Hepatocyte (in vitro differentiated cells): ENCODE measurements around the gene MYO19. TPM values are rescaled to one million over a fixed set of nuclear protein-coding genes. Genes with fewer than 3 reads are reported as not detected.

Experiments
- DNase-seq: peaks from one replicate; pipeline ENCODE4 v3.0.0-alpha.2; 2016; ENCODE audit warnings: low spot score
- H2AFZ ChIP-seq: fragments of 200-600 bp; sonication (generic); 2 replicates; pipeline ENCODE4 v1.6.0; 2016; ENCODE audit warnings: antibody characterized with exemption, mild to moderate bottlenecking
- H3K27ac ChIP-seq: fragments of 200-600 bp; sonication (generic); 2 replicates; pipeline ENCODE4 v1.5.1; 2016; ENCODE audit warnings: mild to moderate bottlenecking
- H3K27me3 ChIP-seq: fragments of 200-600 bp; sonication (generic); 2 replicates; pipeline ENCODE4 v1.6.1; 2016
- H3K36me3 ChIP-seq: fragments of 200-600 bp; sonication (generic); replicated peaks from 2 replicates; pipeline ENCODE4 v1.5.1; 2016; ENCODE audit warnings: low read depth; ENCODE audit not compliant: insufficient read depth
- H3K4me1 ChIP-seq: fragments of 200-600 bp; sonication (generic); 2 replicates; pipeline ENCODE4 v1.5.1; 2016; ENCODE audit warnings: mild to moderate bottlenecking, moderate library complexity; ENCODE audit not compliant: insufficient read depth
- H3K4me2 ChIP-seq: fragments of 200-600 bp; sonication (generic); 2 replicates; pipeline ENCODE4 v1.6.0; 2016
- H3K4me3 ChIP-seq: fragments of 200-600 bp; sonication (generic); 2 replicates; pipeline ENCODE4 v1.5.1; 2016; ENCODE audit warnings: mild to moderate bottlenecking
- H3K79me2 ChIP-seq: fragments of 200-600 bp; sonication (generic); 2 replicates; pipeline ENCODE4 v1.6.0; 2017; ENCODE audit warnings: mild to moderate bottlenecking
- H3K9me2 ChIP-seq: fragments of 200-600 bp; sonication (generic); replicated peaks from 2 replicates; pipeline ENCODE4 v1.6.0; 2017; ENCODE audit warnings: mild to moderate bottlenecking; ENCODE audit not compliant: insufficient read depth
- H3K9me3 ChIP-seq: fragments of 200-600 bp; sonication (generic); 2 replicates; pipeline ENCODE4 v1.5.1; 2016; ENCODE audit warnings: low read depth, mild to moderate bottlenecking
- H4K20me1 ChIP-seq: fragments of 200-600 bp; sonication (generic); 2 replicates; pipeline ENCODE4 v1.6.0; 2016; ENCODE audit warnings: mild to moderate bottlenecking; ENCODE audit not compliant: insufficient read depth, poor library complexity, severe bottlenecking
- CTCF ChIP-seq: fragments of 200-600 bp; sonication (generic); IDR thresholded peaks from 2 replicates; pipeline ENCODE4 v1.5.1; 2016; ENCODE audit warnings: antibody characterized with exemption, mild to moderate bottlenecking; ENCODE audit not compliant: poor library complexity
- EZH2 ChIP-seq: fragments of 200-600 bp; sonication (generic); IDR thresholded peaks from 2 replicates; pipeline ENCODE4 v1.6.1; 2016; ENCODE audit warnings: antibody characterized with exemption, mild to moderate bottlenecking, borderline replicate concordance
- EZH2phosphoT487 ChIP-seq: fragments of 200-600 bp; sonication (generic); IDR thresholded peaks from one replicate; pipeline ENCODE4 v1.6.1; 2018; ENCODE audit warnings: antibody characterized with exemption, mild to moderate bottlenecking, low read depth, moderate library complexity; ENCODE audit not compliant: unreplicated experiment, severe bottlenecking
- WGBS: methylation state at CpG from one replicate; pipeline ENCODE4 v1.1.6; 2016; ENCODE audit warnings: low lambda C conversion rate; ENCODE audit errors: missing lambda C conversion rate; 5-methylcytosine and 5-hydroxymethylcytosine counted together
- polyA plus RNA-seq: library from polyadenylated mRNA; unstranded; fragments of >200 nt; fragmentation: Nextera tagmentation; extraction: Ambion mirVana; gene quantifications from 2 replicates; pipeline ENCODE4 v1.2.1, GENCODE V29; 2016
- total RNA-seq: library from RNA; depleted of rRNA; stranded (reverse); fragments of >200 nt; gene quantifications from 2 replicates; pipeline ENCODE4 v1.2.3, GENCODE V29; 2014

Gene MYO19
- total and polyA plus RNA-seq, 2 experiments from 2014 or later = 19.7 to 29.8 TPM

- H3K27ac ChIP-seq = peak overlapping the region; percentile 94
- no peak overlapping the region for H2AFZ ChIP-seq
Measured at GRCh38 chr17:36545465-36546417, 11.1 kb upstream of the MYO19 start.

GRCh38 chr17:36545077-36545464, 10.4 kb upstream of the MYO19 start:
- peak overlapping the region; percentile 89 for H3K4me2 ChIP-seq

More at GRCh38 chr17:36545465-36546417, 11.1 kb upstream of the MYO19 start:
- peaks cover 49% of the 10 kb centered on the region for H4K20me1 ChIP-seq
- H3K4me3 ChIP-seq = peak overlapping the region; percentile 82
- H3K9me3 ChIP-seq = no peaks in the 10 kb centered on the region
- peaks cover 24% of the 10 kb centered on the region for H3K4me1 ChIP-seq
- H3K36me3 ChIP-seq = no peaks in the 10 kb centered on the region
- no peaks in the 10 kb centered on the region for H3K27me3 ChIP-seq
- no peaks in the 10 kb centered on the region for H3K9me2 ChIP-seq
- TF ChIP-seq EZH2 = no peak
- TF ChIP-seq CTCF = no peak
- no peak for TF ChIP-seq EZH2phosphoT487
- peaks cover 78% of the 10 kb centered on the region for H3K79me2 ChIP-seq
- WGBS = 4% methylated on average over 20 of the region's 60 CpGs
- DNase-seq = peak; percentile 99
- H3K4me2 ChIP-seq = peak overlapping the region; percentile 91

GRCh38 chr17:36544307-36545076, 9.8 kb upstream of the MYO19 start, which contains the start of gene GGNBP2:
Gene GGNBP2 (plus strand): TSS chr17:36544919. CDS start chr17:36545725, 806 bp downstream.
- Histone ChIP-seq H3K27ac (peak within 1 kb of the TSS; percentile 99), H3K9me2 (no peaks in the 10 kb centered on the region), H3K4me2 (peak within 1 kb of the TSS; percentile 91), H3K4me1 (peaks cover 24% of the 10 kb centered on the region), H3K36me3 (no peaks in the 10 kb centered on the region), H3K9me3 (no peaks in the 10 kb centered on the region), H3K79me2 (peaks cover 66% of the 10 kb centered on the region), H4K20me1 (peaks cover 36% of the 10 kb centered on the region), H3K27me3 (no peaks in the 10 kb centered on the region), H3K4me3 (peak within 1 kb of the TSS; percentile 82), H2AFZ (peak within 1 kb of the TSS; percentile 88)
- WGBS = 2% methylated on average over 34 of the region's 71 CpGs
- TF ChIP-seq EZH2 = no peak
- peak; percentile 98 for DNase-seq

More at GRCh38 chr17:36545077-36545464, 10.4 kb upstream of the MYO19 start:
- no peaks in the 10 kb centered on the region for H3K9me2 ChIP-seq
- WGBS = 5% methylated on average over 10 of the region's 38 CpGs
- H2AFZ ChIP-seq = peak overlapping the region; percentile 88
- H4K20me1 ChIP-seq = peaks cover 42% of the 10 kb centered on the region
- DNase-seq = no peak
- H3K4me3 ChIP-seq = peak overlapping the region; percentile 63
- peak overlapping the region; percentile 99 for H3K27ac ChIP-seq
- H3K79me2 ChIP-seq = peaks cover 72% of the 10 kb centered on the region
- H3K4me1 ChIP-seq = peaks cover 24% of the 10 kb centered on the region
- H3K9me3 ChIP-seq = no peaks in the 10 kb centered on the region
- TF ChIP-seq EZH2phosphoT487 = no peak
- TF ChIP-seq CTCF = no peak
- TF ChIP-seq EZH2 = no peak
- H3K27me3 ChIP-seq = no peaks in the 10 kb centered on the region
- no peaks in the 10 kb centered on the region for H3K36me3 ChIP-seq

- Histone ChIP-seq H3K4me3 (peak overlapping the region; percentile 82), H3K4me1 (peaks cover 24% of the 10 kb centered on the region), H3K4me2 (peak overlapping the region; percentile 89), H3K9me2 (no peaks in the 10 kb centered on the region), H3K27ac (peak overlapping the region; percentile 99), H2AFZ (peak overlapping the region; percentile 88), H3K27me3 (no peaks in the 10 kb centered on the region), H3K79me2 (peaks cover 65% of the 10 kb centered on the region), H3K36me3 (no peaks in the 10 kb centered on the region), H4K20me1 (peaks cover 31% of the 10 kb centered on the region), H3K9me3 (no peaks in the 10 kb centered on the region)
- DNase-seq = peak; percentile 72
- 0% methylated on average over 10 of the region's 10 CpGs for WGBS
- no peak for TF ChIP-seq EZH2phosphoT487
- peak; percentile 13 for TF ChIP-seq CTCF
Measured at GRCh38 chr17:36544044-36544306, 9.3 kb upstream of the MYO19 start.
